Brain pericyte (primary cell): ENCODE results near the gene SOD1.
"Not testable (repeated sequence)": the region's sequence is repeated elsewhere in the genome, so short reads cannot be mapped to it uniquely, and the experiment has no call there.

Experiments
- DNase-seq: peaks from one replicate; pipeline ENCODE4 v3.0.0-alpha.2; 2012; ENCODE audit warnings: low read depth, low spot score

The SOD1 gene

DNA sequence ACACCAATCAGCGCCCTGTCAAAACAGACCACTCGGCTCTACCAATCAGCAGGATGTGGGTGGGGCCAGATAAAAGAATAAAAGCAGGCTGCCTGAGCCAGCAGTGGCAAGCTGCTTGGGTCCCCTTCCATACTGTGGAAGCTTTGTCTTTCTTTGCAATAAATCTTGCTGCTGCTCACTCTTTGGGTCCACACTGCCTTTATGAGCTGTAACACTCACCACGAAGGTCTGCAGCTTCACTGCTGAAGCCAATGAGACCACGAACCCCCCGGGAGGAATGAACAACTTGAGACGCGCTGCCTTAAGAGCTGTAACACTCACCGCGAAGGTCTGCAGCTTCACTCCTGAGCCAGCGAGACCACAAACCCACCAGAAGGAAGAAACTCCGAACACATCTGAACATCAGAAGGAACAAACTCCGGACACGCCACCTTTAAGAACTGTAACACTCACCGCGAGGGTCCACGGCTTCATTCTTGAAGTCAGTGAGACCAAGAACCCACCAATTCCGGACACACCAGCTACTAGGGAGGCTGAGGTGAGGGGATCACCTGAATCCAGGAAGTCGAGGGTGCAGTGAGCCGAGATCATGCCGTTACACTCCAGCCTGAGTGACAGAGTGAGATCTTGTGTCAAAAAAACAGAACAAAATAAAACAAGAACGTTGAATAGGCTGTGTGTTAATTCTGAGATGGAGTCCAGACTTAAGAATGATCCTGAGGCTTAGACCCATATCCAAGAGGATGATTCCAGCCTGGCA lies 4.5 kb upstream of the SOD1 start:
- not testable (repeated sequence) for DNase-seq

DNA sequence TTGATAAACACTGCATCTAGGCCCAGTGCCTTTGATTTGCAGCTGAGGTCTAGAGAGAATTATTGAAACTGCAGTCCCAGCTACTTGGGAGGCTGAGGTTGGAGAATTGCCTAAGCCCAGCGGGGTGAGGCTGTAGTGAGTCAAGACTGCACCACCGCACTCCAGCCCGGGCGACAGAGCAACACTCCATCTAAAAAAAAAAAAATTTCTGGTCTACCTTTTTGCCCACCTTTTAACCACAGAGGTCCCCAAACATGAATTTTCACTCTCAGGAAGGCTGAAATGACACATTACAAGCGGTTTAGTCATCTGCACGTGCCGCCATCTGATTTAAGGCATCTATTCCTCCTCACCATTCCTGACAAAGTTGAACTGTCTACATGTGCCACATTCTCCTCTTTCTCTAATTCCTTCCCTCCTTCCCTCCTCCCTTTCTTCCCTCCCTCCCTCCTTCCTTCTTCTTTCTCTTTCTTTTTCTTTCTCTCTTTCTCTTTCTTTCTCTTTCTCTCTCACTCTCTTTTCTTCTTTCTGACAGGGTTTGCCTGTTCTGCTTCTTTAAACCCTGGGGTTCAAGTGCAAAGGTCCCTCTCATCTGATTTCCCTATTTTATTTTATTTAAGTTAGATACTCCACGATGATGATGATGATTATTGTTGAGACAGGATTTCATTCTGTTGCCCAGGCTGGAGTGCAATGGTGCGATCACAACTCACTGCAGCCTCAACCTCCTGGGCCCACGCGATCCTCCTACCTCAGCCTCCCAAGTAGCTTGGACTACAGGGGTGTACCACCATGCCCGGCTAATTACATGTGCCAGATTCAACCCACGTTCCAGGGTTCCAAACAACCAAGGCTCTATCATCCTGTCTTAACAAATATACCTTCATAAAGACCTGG lies 3.0 kb upstream of the SOD1 start:
- no peak for DNase-seq

DNA sequence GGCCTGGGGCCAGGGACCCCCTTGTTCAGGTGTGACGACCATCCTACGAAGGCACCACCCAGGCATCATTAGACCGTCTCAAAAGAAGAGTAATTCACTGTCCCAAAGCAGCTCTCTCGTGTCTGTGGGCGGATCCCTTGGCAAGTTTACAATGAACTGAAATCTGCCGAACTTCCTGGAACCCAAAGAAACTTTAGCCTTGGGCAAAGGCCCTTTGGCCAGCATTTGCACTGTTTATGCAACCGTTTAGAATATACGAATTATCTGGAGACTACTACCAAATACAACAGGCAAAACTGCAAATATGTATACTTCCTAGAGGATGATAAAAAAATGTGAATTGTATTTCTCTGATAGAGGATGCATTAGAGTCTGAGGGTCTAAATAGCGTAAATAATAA lies 1.4 kb upstream of the SOD1 start:
- no peak for DNase-seq

DNA sequence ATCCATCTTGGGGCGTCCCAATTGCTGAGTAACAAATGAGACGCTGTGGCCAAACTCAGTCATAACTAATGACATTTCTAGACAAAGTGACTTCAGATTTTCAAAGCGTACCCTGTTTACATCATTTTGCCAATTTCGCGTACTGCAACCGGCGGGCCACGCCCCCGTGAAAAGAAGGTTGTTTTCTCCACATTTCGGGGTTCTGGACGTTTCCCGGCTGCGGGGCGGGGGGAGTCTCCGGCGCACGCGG lies 282 bp upstream of the SOD1 start:
- DNase-seq = no peak

DNA sequence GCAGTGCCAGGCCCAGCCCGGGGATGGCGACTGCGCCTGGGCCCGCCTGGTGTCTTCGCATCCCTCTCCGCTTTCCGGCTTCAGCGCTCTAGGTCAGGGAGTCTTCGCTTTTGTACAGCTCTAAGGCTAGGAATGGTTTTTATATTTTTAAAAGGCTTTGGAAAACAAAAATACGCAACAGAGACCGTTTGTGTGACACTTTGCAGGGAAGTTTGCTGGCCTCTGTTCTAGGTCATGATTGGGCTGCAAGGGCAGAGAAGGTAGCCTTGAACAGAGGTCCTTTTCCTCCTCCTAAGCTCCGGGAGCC lies 719 bp downstream of the SOD1 start:
- DNase-seq = no peak

DNA sequence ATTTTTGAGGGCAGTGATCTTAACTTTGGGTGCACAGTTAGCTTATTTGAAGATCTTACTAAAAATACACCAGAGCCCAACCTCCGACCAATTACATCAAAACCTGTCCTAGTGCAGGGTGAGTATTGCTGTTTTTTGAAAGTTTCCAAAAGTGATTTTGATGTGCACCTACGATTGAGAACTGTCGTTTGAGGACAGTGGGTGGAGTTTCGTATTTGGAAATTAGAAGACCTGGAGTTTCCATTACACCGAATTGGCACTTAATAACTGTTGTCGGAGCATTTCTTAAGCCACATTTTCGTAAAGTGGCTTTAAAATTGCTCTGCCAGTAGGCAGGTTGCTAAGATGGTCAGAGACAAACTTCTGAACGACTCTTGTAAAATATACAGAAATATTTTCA lies 1.1 kb downstream of the SOD1 start:
- DNase-seq = no peak

DNA sequence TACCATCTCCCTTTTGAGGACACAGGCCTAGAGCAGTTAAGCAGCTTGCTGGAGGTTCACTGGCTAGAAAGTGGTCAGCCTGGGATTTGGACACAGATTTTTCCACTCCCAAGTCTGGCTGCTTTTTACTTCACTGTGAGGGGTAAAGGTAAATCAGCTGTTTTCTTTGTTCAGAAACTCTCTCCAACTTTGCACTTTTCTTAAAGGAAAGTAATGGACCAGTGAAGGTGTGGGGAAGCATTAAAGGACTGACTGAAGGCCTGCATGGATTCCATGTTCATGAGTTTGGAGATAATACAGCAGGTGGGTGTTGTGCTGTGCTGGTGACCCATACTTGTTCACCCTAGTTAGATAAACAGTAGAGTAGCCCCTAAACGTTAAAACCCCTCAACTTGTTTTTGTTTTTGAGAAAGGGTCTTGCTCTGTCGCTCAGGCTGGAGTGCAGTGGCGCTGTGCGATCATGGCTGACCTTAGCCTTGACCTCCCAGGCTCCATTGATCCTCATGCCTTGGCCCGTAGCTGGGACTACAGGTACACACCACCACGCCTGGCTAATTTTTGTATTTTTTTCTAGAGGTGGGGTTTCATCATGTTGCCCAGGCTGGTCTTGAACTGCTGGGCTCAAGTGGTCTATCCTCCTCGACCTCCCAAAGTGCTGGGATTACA lies 4.2 kb downstream of the SOD1 start:
- no peak for DNase-seq

DNA sequence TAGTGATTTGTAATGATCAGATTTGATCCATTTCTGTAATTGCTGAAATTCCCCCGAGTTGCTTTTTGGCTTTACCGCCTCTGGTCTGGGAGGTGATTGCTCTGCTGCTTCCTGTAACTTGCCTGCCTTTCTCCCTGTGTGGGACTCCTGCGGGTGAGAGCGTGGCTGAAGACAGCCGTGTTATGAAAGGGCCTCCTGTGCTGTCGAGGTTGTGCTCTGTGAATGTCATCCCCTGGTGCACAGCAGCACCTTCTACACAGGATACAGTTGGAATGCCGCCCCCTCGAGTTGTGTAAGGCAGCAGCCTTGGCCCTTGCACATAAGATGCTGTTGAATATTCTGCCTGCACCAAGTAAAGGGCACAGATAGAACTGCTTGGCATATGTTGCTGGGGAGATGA lies 5.9 kb downstream of the SOD1 start:
- no peak for DNase-seq

DNA sequence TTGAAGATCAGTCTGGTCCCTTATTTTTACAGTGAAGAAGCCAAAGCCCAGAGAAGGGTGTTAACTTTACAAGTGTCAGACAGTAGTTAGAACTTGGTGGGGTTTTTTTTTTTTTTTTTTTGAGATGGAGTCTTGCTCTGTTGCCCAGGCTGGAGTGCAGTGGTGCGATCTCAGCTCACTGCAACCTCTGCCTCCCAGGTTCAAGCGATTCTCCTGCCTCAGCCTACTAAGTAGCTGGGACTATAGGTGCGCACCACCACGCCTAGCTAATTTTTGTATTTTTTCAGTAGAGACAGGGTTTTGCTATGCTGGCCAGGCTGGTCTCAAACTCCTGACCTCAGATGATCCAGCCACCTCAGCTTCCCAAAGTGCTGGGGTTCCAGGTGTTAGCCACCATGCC lies 6.4 kb downstream of the SOD1 start:
- DNase-seq = not testable (repeated sequence)

DNA sequence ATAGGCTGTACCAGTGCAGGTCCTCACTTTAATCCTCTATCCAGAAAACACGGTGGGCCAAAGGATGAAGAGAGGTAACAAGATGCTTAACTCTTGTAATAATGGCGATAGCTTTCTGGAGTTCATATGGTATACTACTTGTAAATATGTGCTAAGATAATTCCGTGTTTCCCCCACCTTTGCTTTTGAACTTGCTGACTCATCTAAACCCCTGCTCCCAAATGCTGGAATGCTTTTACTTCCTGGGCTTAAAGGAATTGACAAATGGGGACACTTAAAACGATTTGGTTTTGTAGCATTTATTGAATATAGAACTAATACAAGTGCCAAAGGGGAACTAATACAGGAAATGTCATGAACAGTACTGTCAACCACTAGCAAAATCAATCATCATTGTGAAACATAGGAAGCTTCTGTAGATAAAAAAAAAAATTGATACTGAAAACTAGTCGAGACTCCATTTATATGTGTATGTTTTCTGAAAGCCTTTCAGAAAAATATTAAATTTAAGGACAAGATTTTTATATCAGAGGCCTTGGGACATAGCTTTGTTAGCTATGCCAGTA lies 7.0 kb downstream of the SOD1 start:
- DNase-seq = no peak

DNA sequence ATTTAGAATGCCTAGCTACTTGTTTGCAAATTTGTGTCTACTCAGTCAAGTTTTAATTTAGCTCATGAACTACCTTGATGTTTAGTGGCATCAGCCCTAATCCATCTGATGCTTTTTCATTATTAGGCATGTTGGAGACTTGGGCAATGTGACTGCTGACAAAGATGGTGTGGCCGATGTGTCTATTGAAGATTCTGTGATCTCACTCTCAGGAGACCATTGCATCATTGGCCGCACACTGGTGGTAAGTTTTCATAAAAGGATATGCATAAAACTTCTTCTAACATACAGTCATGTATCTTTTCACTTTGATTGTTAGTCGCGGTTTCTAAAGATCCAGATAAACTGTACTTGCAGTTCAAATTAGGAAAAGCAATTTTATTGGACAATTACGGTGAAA lies 7.6 kb downstream of the SOD1 start:
- DNase-seq = no peak

DNA sequence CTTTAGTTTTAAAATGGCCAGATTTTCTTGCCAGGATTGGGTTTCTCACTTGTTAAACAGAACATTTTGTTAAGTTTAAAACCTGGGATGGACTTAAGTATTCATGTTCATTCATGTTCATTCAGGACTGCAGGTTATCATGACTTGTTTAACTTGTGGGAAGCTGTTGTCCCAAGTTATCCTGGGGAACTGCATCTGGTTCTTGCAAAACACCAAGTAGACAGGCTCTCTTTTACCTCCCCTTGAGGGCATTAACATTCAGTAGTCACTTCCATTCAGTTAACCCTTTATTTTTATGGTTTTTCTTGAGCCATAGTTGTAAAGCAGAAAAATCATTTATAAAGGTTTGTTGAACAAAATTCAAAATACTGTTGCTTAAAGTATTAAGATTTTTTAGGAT lies 8.1 kb downstream of the SOD1 start:
- DNase-seq = no peak

DNA sequence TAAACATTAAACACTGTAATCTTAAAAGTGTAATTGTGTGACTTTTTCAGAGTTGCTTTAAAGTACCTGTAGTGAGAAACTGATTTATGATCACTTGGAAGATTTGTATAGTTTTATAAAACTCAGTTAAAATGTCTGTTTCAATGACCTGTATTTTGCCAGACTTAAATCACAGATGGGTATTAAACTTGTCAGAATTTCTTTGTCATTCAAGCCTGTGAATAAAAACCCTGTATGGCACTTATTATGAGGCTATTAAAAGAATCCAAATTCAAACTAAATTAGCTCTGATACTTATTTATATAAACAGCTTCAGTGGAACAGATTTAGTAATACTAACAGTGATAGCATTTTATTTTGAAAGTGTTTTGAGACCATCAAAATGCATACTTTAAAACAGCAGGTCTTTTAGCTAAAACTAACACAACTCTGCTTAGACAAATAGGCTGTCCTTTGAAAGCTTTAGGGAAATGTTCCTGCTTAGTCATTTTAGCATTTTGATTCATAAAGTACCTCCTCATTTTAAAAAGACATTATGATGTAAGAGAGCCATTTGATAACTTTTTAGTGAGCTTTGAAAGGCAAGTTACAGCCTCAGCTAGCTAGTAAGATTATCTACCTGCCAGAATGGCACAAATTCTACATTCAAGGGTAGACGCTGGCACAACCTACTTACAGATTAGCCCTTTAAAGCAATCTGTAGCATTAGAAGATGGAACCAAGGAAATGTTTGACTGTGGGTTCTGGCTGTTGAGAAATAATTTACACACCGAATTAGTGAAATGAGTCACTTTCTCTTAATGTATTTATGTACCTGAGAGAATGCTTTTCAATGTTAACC lies 9.4 kb downstream of the SOD1 start:
- DNase-seq = no peak

DNA sequence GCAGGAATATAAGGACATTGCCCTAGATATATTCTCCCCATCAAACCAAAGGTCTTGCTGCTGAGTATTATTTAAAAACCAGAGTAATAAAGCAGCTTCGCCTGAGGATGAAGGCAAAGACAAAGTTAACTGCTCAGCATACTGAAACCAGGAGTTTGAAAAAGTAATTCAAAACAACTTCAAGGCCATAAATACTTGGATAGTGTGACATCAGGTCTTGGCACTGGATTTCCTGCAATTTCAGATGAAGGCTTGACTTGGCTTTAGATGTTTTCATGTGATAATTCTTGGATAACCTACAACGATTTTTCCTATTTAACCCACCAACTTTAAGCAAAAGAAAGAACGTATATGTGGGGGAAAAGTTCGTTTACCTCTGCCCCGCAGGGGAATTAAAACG lies 10.6 kb downstream of the SOD1 start:
- no peak for DNase-seq

DNA sequence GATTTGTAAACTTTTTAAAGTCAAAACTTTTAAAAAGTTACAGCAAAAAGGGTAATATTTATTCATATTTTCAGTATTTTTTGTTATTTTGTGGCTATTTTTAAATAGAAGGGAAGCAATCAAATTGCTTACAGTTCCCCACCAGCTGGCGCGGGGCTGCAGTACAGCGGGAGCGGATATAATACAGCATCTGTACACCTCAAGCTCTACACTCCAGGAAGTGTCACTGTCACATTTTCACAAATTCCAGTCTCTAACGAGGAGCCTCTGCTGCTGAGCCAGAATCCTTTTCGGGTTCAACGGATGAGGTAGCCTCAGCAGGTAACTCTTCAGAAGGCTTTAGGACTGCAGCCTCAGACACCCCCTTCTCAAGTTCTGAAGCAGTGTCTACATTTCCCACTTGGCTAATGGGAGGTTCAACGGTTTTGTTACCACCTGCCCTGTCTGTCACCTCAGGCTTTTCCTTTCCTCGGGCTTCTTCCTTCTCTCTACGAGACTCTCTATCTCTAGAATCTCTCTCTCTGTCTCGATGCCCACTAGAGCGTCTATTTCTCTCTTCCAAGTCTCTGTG lies 11.7 kb downstream of the SOD1 start:
- no peak for DNase-seq

DNA sequence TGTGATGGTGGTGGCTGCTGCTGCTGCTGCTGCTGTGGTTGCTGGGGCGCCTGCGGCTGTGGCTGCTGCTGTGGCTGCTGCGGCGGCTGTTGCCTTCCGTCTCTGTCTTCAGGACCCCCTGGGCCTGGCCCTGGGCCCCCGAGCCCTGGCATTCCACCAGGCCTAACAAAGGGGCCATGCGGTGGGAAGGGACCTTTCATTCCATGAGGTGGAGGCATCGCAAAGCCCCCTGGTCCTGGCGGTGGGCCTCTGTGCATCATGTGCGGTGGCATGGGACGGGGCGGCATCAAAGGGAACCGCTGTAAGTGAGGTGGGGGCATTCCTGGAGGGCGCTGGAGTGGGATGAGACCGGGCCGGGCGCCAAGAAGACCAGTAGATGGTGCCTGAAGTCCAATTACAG lies 12.4 kb downstream of the SOD1 start:
- no peak for DNase-seq

DNA sequence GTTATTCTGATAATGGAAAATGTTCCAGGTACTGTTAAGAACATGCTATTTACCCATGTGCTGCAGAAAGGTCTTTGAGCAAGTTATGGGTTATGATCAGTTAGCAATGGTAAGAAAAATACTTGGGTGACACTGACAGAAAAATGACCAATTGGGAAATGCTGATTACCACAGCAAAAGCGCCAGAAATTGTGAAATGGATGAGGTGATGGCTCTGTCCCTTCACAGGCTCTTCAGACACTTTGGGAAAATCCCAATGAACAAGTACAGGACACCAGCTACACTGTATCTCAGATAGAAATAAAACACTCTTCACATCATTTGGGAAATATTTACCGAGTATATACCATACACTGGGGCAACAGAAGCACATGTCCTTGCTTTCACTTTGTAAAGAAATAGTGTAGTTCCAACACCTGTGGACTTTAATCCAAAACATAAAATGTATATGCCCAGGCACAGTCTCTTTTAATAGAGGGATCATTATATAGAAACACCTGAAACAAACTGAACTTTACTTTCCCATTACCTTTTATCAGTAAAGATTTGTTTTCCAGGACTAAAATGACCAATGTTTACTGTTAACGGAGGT lies 13.9 kb downstream of the SOD1 start:
- DNase-seq = no peak

DNA sequence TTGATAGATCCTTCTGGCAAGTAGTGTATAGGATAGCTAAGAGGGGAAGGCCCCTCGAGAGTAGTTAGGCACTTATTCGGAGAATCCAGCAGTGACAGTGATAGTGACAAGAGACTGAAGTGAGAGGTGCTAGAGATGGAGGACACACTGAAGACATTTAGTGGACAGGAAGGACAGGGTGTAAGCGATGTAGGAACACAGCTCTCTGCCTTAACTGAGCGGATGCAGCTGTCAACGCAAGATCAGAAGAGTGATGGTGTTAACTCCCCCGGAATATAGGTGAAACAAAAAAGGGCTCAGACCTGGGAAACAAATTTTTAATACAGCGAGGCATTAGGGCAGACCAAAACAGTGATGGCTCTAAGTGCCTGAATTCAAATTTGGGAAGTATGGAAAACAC lies 15.8 kb downstream of the SOD1 start:
- DNase-seq = no peak

DNA sequence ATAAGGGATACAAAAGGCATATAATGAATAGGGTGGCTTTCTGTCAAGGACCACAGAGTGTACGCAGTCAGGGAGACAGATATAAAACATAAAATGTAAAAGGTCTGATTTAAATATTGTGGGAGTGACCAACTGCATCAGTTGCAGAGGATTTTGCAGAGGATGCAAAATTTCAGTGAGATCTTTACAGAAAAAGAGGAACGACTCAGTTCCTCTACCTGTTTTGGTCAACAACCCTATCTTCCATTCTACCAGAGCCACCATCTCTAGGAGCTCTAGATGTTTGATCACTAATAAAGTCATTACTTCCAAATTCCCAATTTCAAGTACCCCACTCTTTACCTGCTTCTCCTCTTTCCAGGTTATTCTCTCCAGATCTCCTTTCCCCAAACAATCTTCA lies 16.5 kb downstream of the SOD1 start:
- no peak for DNase-seq

DNA sequence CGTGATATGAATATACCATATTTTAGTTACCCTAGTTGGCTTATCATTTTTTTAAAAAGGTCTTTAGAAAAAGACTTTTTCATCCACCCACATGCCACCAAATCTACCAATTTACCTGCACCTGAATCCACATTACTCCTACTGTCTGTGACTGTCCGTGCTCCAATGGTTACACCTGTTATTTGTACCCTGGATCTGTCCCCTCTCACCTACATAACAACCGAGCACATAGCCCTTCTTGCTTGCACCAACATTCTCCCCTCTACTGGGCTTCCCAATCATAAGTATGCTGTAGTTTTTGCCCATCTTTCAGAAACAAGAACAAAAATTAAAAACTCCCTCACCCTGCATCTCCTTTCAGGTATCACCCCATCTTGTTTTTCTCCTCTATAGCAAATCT lies 17.6 kb downstream of the SOD1 start:
- no peak for DNase-seq

DNA sequence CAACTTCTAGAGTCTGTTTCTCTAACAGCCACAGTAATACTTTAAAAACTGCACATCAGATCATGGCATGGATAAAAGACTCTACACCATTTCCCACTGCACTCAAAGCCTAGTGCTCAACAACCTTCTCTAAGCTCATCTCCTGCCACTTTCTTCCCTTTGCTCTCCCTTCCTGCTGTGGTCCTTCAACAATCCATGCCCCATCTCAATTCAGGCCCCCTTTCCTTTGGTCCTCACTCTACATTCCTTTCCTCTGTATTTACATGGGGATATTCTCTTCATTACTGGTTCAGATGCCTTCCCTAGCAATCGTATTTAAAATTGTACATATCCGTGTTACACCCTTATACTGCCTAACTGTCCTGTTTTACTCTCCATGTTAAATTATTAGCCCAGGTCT lies 19.0 kb downstream of the SOD1 start:
- no peak for DNase-seq
